H54 (cell line): ENCODE results near the gene IGSF5.

Experiments
- DNase-seq: peaks from one replicate; pipeline ENCODE4 v3.0.0; 2011; ENCODE audit warnings: low spot score, mixed read lengths; ENCODE audit not compliant: insufficient read length
- FAIRE-seq: peaks from 3 replicates; lab custom pipeline; 2011; peaks lifted over from hg19 to GRCh38; lab: Jason Lieb, UNC
- POLR2A ChIP-seq: IDR thresholded peaks from 2 replicates; pipeline ENCODE4 v1.6.1; 2011; ENCODE audit warnings: low read depth, mild to moderate bottlenecking, low read length

The IGSF5 gene

GRCh38 chr21:39822042-39822441 lies 77.1 kb downstream of the IGSF5 start:
- FAIRE-seq (no peak), DNase-seq (no peak)
- TF ChIP-seq POLR2A, result no peak

GRCh38 chr21:39825250-39825649 lies 80.3 kb downstream of the IGSF5 start:
- TF ChIP-seq POLR2A, result no peak
- no peak for FAIRE-seq
- DNase-seq, result no peak

GRCh38 chr21:39834543-39834942 lies 89.6 kb downstream of the IGSF5 start:
- FAIRE-seq (no peak), DNase-seq (no peak)
- TF ChIP-seq POLR2A, result no peak

- TF ChIP-seq POLR2A, result no peak
- FAIRE-seq (no peak), DNase-seq (no peak)
Observed at GRCh38 chr21:39837861-39838359, 92.9 kb downstream of the IGSF5 start.

GRCh38 chr21:39840373-39841097 lies 95.6 kb downstream of the IGSF5 start:
- no peak for TF ChIP-seq POLR2A
- FAIRE-seq, result no peak
- no peak for DNase-seq

GRCh38 chr21:39842741-39843459 lies 97.9 kb downstream of the IGSF5 start:
- DNase-seq (no peak), FAIRE-seq (no peak)
- no peak for TF ChIP-seq POLR2A

- TF ChIP-seq POLR2A, result no peak
- FAIRE-seq (no peak), DNase-seq (no peak)
Observed at GRCh38 chr21:39843483-39843882, 98.5 kb downstream of the IGSF5 start.

GRCh38 chr21:39843916-39844315 lies 98.9 kb downstream of the IGSF5 start:
- DNase-seq (no peak), FAIRE-seq (no peak)
- TF ChIP-seq POLR2A, result no peak

- FAIRE-seq, result no peak
- TF ChIP-seq POLR2A, result no peak
- DNase-seq, result no peak
Observed at GRCh38 chr21:39845571-39846130, 100.7 kb downstream of the IGSF5 start.

- no peak for DNase-seq
- no peak for FAIRE-seq
- no peak for TF ChIP-seq POLR2A
Observed at GRCh38 chr21:39847877-39848276, 102.9 kb downstream of the IGSF5 start.

GRCh38 chr21:39849014-39849655 lies 104.2 kb downstream of the IGSF5 start:
- TF ChIP-seq POLR2A, result no peak
- no peak for DNase-seq
- no peak for FAIRE-seq

- DNase-seq, result no peak
- FAIRE-seq, result no peak
- TF ChIP-seq POLR2A, result no peak
Observed at GRCh38 chr21:39850333-39850732, 105.3 kb downstream of the IGSF5 start.

- FAIRE-seq (no peak), DNase-seq (no peak)
- TF ChIP-seq POLR2A, result no peak
Observed at GRCh38 chr21:39851002-39851618, 106.1 kb downstream of the IGSF5 start.
